Gastroesophageal sphincter (tissue), 3 donors: ENCODE data around the gene MYPOP.

Experiments used
- POLR2A ChIP-seq, 2 donors: fragments of 450-650 bp; IDR thresholded peaks; one replicate each; pipeline ENCODE4 v1.6.1; 2017; ENCODE audit warnings: antibody characterized with exemption in 2 of 2, mild to moderate bottlenecking in 2 of 2, moderate library complexity in 1 of 2
- POLR2AphosphoS5 ChIP-seq: sonication (generic); formaldehyde crosslinking; IDR thresholded peaks from one replicate; pipeline ENCODE4 v1.6.1; 2017; ENCODE audit warnings: antibody characterized with exemption
- TF ChIP-seq, protein P1 (sequence below), 4 experiments: fragments of 200-600 bp in 2 of 4; fragments of 450-650 bp in 2 of 4; sonication (generic) in 1 of 4; IDR thresholded peaks; one replicate each; pipeline ENCODE4 v1.5.1; 2017 to 2019; ENCODE audit warnings: antibody characterized with exemption in 4 of 4, mild to moderate bottlenecking in 2 of 4, moderate library complexity in 2 of 4

DNA sequence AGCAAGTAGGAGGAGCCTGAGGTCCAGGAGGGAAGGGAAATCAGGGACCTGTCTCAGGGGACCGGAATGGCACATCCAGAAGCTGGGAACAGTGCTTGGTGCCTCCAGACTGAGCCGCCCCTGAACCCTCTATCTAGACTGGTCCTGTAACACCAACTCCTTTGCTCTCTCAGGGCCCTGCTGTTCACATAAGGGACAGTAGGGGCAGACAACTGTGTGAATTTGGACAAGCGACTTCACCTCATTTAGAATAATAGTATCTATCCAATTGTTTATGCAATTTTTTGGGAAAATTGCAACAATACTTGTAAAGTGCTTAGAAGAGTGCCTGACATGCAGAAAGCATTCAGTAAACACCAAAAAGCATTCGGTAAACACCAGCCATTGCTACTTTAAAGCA is 53.5 kb downstream of the MYPOP start:
- TF ChIP-seq, protein P1, sequence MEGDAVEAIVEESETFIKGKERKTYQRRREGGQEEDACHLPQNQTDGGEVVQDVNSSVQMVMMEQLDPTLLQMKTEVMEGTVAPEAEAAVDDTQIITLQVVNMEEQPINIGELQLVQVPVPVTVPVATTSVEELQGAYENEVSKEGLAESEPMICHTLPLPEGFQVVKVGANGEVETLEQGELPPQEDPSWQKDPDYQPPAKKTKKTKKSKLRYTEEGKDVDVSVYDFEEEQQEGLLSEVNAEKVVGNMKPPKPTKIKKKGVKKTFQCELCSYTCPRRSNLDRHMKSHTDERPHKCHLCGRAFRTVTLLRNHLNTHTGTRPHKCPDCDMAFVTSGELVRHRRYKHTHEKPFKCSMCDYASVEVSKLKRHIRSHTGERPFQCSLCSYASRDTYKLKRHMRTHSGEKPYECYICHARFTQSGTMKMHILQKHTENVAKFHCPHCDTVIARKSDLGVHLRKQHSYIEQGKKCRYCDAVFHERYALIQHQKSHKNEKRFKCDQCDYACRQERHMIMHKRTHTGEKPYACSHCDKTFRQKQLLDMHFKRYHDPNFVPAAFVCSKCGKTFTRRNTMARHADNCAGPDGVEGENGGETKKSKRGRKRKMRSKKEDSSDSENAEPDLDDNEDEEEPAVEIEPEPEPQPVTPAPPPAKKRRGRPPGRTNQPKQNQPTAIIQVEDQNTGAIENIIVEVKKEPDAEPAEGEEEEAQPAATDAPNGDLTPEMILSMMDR (IDR thresholded peaks at IDR 0.05), result no peak
- TF ChIP-seq POLR2AphosphoS5 (no peak), POLR2A (IDR thresholded peaks at IDR 0.05) (no peak)
